RPMI7951 (cell line): ENCODE measurements around the gene IRS1. TPM values are rescaled to one million over a fixed set of nuclear protein-coding genes. Genes with fewer than 3 reads are reported as not detected.

ENCODE experiments used
- DNase-seq: peaks from one replicate; pipeline ENCODE4 v3.0.0-alpha.2; 2012; ENCODE audit warnings: low read depth
- total RNA-seq: library from RNA; depleted of rRNA; stranded (reverse); fragments of >200 nt; shearing (Covaris generic); gene quantifications from 2 replicates; pipeline ENCODE4 v1.2.3, GENCODE V29; 2014

Gene IRS1
- total RNA-seq, 1 experiment from 2014 or later: 14.2 TPM

DNA sequence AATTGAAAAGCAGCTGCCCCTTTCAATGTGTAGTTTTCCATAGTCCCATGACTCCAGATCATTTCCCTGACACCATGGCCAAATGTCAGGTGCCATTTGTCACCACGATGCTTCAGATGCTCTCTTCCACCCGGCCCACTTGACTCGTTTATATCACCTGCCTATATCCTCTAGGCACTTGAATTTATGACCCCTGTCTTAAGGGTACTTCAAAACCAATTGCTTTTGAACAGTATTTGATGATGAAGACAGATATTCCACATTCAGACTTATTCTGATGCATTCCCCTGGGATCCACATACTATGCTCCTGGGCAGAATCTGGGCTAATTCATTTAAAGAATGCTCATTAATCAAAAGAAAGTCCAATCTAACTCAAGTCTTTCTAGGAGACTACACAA is 19.3 kb upstream of the IRS1 start:
- DNase-seq: no peak

DNA sequence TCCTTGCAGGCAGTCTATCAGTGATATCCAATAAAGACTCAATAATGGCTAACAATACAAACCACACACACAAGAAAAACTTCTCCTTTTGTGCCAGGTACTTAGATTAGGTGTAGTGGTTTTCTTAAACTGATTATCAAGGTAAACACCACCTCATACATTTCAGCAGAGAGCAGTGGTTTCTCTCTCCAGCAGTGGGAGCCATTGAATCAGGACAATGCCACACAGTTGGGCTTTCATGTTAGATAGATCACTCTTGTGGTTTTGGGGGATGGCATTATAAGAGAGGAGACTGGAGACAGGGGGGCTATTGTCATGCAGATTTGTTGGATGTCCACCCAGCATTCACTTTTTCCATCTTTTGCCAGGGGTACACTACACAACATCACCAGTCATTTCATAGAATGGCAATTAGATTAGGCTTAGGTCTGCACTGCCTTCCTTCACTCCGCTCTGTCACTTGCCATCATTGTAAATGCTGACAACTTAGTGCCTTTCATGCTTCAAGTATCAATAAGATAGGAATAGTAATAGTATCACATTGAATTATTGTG is 13.6 kb upstream of the IRS1 start:
- no peak for DNase-seq

DNA sequence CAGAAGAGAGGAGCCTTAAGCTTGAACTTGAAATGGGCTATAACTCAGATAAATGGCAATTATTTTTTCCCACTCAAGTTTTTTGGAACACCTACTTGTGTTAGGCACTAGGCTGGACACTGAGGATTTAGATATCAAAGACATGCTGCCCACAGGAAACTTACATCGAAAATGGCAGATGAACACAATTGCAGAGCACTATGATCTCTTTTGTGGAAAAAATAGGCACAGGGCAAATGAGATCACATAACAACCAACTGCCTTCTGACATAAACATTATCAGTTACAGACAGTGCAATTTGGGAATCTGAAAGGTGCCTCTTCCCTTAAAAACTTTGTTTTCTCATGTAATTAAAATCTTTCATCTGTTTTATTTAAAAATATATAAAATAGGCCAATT is 3.8 kb upstream of the IRS1 start:
- no peak for DNase-seq

DNA sequence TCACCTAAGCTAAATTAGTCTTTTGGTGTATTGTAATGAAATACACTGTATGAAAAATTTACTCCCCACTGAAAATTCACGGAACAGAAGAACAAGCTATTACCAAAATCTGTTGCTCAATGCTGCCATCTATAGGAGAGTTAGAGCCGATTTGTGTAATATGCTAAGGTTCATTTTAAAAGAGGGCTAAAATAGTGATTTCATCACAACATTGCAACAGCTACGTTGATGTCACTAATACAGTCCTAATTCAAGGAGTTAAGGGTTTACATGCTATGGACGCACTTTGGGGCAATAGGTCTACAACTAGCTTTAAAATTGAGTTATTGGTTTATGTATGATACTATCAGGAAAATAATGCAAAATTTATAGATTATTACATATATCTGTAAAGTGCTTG is 3.0 kb upstream of the IRS1 start:
- peak; percentile 80 for DNase-seq

DNA sequence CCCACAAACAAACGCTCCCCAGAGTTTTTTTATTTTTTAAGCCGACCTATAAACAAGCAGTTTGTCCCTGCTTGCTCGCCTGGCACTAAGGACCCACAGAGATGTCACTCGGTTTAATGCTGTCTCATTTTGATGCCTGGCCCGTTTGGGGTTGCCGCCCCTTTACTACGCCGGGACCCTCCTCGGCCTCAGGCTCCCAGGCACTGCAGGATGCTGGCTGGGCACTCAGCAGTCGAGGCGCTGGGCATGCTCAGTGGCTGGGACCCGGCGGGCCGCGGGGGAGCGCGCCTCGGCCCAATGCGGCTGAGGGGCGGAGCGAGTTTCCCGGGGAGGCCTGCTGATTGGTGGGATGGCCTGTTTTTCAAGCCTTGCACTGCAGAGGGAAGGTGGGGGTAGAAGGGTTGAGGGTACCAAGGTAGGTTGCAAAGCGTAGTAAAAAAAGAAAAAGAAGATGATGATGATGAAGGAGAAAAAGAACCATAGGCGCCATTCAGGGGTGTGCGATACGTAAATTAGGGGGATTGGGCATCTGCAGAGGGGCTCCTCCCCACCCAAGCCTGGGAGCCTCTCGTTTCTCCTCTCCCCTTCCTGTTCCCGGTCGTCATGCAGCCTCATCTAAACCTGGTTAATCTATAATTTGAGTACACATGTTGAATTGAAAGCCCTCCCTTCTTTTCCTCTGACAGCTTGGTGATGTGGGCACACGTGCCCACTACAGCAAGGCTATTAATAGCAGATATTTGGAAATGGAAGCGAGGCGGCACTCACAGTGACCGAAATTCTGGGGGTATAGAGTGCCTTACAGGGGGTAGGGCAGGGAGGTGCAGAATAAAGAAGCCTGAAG is 1.5 kb upstream of the IRS1 start:
- peak; percentile 86 for DNase-seq

DNA sequence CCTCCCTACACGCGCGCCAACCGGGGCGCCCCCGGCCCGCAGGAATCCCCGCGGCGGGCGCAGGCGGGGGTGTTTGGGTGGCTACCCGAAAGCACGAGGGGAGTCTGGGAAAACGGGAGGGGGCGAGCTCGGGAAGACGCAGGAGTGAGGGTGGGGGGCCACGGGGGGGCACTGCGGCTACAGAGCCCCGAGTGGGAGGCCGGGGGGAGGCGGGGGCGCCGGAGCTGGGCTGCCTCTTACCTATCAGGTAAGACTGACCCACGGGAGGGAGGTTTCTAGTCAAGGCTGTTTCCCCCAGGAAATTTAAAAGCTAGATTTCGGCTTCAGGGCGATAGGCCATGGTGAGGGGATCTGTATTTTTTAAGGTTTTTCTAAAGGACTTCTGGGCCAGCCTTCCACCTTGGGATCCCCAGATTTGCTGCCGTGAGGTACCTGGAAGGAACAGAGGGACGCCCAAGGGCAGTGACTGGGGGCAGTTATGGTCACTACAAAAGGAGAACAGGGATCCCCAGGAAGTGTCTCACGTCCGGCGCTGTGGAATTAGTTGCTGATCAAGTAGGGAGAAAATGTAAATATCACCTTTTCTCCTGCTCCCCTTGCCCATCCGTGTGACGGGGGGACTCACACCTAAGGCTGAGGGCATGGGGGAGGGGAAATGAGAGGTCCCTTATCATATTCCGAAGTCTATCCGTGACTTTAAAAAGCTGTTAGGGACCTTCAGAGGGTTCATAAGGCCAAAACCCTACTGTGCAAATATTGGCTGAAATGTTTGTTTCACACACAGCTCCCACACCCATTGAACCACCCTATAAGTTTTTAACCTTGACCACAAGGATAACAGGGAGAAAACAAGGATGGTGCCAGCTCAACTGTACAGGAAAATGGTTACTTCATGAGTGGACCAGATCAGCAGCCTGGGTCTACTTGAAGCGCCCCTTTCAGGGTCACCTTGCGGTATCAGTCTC is 638 bp upstream of the IRS1 start:
- DNase-seq: peak; percentile 40

DNA sequence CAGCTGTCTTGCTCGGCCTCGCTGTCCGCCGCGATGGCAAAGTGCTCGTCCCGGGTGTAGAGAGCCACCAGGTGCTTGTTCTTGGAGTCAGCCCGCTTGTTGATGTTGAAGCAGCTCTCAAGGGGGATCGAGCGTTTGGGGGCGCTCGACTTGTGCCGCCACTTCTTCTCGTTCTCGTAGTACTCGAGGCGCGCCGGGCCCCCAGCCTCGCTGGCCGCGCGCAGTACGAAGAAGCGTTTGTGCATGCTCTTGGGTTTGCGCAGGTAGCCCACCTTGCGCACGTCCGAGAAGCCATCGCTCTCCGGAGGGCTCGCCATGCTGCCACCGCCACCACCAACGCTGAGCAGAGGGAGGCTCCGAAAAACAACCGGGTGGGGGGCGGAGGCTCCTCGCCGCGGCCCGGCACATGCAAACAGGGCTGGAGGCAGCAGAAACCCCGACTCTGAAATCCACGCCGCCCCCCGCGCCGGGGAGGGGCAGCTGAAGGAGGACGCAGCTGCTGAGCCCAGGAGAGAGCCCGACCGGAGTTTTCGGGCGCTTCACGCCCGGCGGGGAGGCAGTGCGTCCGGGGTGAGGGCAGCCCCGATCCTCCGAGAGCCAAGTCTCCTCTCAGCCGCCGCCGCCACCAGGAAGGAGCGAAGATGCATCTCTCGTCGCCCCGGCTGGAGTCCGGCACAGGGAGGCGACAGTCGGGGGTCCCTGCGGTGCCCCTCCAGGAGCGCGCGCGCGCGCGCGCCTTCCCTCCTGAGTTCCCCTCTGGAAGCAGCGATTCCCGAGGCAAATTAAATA is 1.0 kb downstream of the IRS1 start:
- DNase-seq: peak; percentile 69

DNA sequence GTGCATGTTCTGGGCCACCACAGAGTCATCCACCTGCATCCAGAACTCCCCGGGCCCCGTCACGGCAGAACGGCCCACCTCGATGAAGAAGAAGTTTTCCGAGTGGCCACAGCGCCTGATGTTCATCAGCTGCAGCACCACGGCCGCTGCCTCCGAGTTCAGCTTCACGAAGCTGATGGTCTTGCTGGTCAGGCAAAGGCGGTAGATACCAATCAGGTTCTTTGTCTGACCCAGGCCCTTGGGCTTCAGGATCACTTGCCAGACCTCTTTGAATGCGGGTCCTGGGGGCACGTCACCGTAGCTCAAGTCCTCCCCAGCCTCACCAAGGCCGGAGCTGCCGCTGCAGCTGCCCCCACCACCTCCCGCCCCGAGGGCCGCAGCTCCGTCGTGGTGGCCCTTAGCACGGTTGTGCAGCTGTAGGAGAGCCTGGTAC is 1.6 kb downstream of the IRS1 start:
- DNase-seq: no peak

DNA sequence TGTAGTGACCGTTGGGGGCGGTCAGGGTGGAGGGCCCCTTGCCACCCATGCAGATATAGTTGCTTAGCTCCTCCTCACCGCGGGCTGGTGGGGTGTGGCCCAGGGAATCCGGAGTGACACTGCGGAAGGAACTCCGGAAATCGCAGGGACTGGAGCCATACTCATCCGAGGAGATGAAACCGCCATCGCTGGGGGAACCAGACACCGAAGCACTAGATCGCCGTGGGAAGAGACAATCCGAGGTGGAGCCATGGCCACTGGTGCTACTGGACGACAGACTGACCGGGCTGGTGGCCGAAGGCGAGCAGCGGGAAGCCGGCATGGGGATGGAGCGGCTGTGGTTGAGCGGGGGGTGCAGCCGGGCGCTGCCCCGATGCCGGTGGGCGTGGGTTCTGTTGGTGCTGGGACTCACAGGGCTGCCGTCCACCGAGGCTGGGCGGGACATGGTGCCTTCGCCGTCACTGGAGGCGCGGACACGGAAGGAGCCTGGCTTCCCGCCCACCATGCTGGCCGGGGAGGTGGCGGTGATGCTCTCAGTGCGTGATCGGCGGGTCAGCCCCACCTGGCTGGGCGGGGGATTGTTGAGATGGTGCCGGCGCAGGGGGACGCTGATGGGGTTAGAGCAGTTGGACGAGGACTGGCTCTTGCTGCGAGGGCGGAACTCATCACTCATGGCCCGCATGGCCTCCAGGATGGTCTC is 2.2 kb downstream of the IRS1 start:
- peak; percentile 88 for DNase-seq

DNA sequence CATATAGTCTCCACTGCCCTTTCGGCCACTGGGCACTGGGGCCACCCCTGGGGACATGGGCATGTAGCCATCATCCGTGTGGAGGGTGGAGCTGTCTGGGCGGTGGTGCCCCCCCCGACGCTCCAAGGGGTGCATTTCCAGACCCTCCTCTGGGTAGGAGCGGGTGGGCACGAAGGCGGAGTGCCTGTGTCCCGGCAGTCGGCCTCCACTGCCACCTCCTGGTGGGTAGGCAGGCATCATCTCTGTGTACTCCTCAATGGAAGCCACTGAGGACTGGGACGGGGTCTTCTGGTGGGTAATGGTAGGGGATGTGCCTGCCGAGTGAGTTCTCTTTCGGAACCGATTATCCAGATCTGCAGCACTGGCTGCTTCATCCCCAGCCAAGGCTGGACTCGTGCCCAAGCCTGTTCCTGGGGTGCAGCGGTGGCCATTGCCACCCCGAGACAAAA is 2.8 kb downstream of the IRS1 start:
- DNase-seq: peak; percentile 58

DNA sequence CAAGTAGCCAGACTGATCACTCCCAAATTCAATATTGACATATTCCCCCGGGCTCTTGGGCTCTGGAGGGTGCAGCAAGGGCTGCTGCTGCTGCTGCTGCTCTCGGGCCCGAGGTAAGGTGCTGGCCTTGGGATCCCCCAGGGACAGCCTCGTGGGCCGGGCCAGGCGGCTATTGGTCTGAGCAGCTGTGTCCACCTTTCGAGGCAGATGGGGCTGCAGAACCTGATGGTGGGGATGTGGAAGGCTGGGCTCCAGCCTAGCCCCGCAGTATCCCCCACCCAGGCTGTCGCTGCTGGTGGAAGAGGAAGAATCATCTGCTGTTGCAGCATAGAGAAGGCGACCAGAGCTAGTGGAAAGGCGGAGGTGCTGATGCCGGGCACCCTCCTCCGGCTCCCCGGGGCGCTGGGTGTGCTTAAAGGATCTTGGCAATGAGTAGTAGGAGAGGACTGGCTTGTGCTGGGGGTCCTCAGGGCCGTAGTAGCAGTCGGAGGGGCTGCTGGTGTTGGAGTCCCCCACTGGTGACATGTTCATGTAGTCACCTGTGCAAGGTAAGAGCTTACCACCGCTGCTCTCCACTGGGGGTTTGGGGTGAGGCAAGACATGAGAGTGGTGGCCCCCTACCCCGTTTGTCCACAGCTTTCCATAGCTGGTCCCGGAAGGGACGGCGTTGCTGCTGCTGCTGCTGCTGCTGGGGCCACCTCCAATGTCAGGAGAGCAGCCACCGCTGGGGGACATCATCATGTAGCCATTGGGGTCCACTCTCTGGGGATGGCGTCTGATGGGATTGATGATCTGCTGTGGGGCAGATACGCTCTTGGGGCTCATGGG is 3.4 kb downstream of the IRS1 start:
- no peak for DNase-seq

DNA sequence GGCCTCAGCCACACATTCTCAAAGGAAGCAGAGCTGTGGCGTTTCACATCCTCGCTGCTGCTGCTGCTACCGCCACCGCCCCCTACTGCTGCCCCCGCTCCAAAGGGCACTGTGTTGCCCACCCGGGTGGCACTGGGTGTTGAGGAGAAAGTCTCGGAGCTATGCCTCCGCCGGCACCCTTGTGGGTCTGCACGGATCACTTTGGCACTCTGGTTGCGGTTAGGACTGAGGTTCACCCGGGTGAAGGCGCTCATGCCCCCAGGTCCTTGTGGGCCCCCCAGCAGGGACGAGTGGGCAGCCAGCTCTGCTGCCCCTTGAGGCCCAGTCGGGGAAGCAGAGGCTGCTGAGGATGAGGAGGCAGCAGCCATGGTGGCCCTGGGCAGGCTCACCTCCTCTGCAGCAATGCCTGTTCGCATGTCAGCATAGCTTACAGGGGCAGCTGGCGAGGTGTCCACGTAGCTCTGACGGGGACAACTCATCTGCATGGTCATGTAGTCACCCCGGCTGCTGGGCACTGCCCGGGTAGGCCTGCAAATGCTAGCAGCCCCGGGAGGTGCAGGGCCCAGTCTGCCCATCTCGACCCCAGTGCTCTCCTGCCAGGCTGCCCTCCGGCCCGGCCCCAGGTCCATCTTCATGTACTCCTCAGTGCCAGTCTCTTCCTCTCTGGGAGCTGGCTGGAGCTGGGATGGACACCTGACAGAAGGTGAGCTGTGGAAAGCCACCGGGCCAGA is 4.2 kb downstream of the IRS1 start:
- peak; percentile 52 for DNase-seq

DNA sequence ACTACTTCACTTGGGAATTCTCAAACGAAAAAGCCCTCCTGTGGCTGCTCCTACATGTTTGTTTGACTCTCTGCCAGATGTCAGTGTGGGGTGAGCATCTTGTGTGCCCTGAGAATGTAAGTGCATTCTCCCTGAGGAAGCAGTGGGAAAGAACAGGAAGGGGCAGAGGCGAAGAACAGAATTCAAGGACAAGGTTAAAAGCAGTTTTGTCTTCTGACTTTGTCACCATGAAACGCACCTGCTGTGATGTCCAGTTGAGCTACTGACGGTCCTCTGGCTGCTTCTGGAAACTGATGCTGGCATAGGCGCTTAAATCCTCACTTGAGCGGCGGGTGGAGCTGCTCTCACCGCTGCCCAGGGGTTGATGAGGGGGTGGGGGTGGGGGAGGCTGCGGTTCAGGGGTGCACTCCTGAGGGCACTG is 4.9 kb downstream of the IRS1 start:
- DNase-seq: peak; percentile 84

DNA sequence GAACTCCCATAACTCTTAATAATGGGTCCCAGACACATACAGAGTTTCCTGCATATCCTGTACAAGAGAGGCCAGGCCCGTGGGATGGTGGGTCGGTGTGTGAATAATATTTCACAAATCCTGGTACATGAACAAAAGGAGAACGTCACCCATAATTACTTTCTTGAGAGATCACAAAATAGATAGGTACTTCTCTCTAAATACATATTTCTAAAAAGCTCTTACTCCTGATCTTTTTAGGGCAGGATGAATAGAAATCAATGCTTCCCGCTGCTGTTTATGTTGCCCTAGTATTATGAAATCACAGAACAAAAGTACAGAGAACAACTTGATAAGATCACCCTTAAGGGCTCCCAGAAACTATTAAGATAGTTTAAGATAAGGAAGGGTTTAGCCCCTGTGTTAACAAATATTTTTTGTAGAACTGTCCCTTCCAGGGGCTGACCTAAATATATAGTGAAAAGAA is 5.4 kb downstream of the IRS1 start:
- DNase-seq: no peak

DNA sequence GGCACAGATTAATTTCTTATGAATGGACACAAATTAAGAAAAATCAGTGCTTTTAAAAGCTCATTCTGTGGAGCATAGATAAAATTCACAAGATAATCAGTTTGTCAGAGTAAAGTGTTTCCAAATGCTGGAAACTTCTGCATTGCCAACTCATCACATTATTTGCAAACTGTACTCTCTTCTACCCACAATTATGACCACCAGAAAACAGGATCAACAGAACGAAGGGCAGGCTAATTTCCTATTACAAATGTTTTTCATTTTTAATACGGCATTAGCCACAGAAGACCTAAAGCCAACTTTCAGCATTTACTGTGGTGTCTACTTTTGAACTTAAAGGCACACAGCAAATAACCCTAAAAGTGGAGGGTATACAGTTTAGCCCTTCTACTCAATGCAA is 6.0 kb downstream of the IRS1 start:
- no peak for DNase-seq

DNA sequence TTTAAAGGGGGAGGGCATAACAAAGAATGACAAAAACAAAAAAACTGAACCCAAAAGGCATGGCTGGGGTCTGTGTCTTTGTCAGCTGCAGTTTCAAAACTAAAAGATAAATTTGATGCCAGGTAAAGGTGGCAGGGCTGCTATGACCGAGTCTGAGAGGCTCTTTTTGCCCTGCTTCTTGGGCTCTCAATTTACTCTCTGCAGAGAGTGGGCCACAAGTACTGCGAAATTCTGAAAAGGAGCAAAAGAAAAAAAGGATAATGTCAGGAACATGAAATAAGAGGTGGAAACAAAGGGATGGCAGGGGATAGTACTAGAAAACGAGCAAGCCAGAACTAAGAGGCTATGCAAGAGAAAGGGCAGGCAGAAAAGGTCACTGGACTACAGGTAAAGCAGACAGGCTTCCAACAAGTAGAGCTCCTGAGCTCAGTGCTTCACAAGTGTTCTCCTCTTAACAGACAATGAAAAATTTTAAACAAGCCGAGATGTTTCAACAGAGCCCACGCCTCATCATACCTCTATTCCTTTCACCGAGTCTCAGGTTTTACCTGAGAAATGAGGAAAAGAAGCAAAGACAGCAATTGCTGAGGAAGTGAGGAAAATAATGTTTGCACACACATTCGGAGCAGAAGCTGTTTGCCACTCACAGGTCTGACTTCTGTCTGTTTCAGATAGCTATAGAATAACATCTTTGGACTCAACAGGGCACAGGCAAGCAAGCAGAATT is 7.3 kb downstream of the IRS1 start:
- DNase-seq: no peak

DNA sequence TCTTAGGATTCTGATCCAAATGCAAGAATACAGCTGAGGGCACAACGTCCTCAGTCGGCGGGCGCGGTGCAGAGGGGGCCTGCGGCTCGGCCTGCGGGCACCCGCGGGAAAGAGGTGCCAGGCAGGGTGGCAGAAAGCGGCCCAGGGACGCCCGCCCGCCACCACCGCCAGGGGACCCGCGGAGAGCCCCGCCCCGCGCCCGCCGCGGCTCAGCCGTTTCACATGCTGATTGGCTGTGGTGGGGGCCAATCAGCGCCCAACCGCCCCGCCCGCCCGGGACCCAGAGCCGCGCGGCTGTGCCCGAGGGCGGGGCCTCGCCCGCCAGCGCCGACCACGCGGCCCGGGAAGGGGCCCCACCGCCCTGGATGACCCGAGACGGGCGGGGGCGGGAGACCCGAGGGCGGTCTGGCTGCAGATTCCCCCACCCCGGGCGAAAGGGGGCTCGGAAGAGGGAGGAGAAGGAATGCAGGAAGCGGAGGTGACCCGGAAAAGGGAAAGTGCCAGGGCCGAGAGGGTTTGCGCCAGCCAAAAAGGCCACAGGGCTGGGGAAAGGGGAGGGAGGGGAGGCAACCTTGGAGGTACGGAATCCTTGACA is 8.0 kb downstream of the IRS1 start:
- peak; percentile 89 for DNase-seq

DNA sequence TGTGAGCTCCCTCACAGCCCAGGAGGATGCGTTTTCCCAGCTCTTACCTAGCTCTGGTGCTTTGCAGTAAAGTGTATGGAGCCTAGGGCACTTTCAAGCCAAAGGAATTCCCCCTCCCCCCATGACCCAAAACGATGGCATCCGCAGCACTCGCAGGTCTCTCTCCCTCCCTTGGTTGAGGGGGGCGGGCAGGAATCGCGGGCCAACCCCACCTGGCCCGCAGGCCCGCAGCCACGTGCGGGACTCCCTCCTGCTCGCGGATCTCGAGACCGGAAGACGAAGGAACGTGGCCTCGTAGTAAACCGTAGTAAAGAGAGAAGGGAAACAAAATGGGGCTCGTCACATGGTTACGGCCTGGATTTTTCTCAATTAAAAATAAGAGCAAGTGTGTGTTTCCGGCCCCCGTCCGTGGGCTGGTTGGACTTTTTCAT is 8.5 kb downstream of the IRS1 start:
- peak; percentile 67 for DNase-seq
